HEK293 (cell line): ENCODE results near the gene FAM234A.

Source experiments
- CTCF ChIA-PET: fragments of 350-600 bp; formaldehyde crosslinking; extraction: SDS; loops from one replicate; lab custom pipeline; 2021; ENCODE audit warnings: antibody characterized with exemption; lab: Yijun Ruan, JAX
- POLR2A ChIA-PET: fragments of 300-600 bp; formaldehyde crosslinking; extraction: SDS; loops from one replicate; lab custom pipeline; 2020; ENCODE audit warnings: antibody characterized with exemption, inconsistent platforms; lab: Yijun Ruan, JAX
- H3K27ac ChIP-seq: fragments of 200-500 bp; sonication (Bioruptor generic); 2 replicates; pipeline ENCODE4 v1.5.1; 2014; ENCODE audit warnings: low read depth, low read length, control low read depth, inconsistent platforms; ENCODE audit errors: extremely low read depth
- H3K36me3 ChIP-seq, 2 experiments: fragments of 200-500 bp in 1 of 2; sonication (Bioruptor generic) in 1 of 2; 1 replicate in 1 of 2; 2 replicates in 1 of 2; pipeline ENCODE4 v1.5.1; 2014 to 2017; ENCODE audit warnings: inconsistent platforms in 2 of 2, low read length in 2 of 2; ENCODE audit not compliant: control insufficient read depth in 2 of 2, insufficient read depth in 1 of 2
- H3K4me1 ChIP-seq: fragments of 200-500 bp; sonication (Bioruptor generic); 2 replicates; pipeline ENCODE4 v1.5.1; 2014; ENCODE audit warnings: mild to moderate bottlenecking, low read length, inconsistent platforms; ENCODE audit not compliant: control insufficient read depth, insufficient read depth
- H3K4me3 ChIP-seq: 2 replicates; pipeline ENCODE4 v1.5.1; 2011; ENCODE audit warnings: low read depth, mild to moderate bottlenecking, control low read depth, low read length, moderate library complexity
- H3K9me3 ChIP-seq: fragments of 200-500 bp; sonication (Bioruptor generic); 2 replicates; pipeline ENCODE4 v1.5.1; 2014; ENCODE audit warnings: low read depth, low read length, inconsistent platforms; ENCODE audit not compliant: control insufficient read depth, insufficient read depth
- GLIS1 ChIP-seq: fragments of 450-650 bp; formaldehyde crosslinking; IDR thresholded peaks from 2 replicates; pipeline ENCODE4 v1.5.1; 2016; ENCODE audit warnings: missing biosample characterization, missing genetic modification characterization
- MEIS1 ChIP-seq: sonication (generic); formaldehyde crosslinking; IDR thresholded peaks from 2 replicates; pipeline ENCODE4 v1.8.1; 2022; ENCODE audit warnings: missing genetic modification reagents, mild to moderate bottlenecking, borderline replicate concordance
- SP2 ChIP-seq: fragments of 450-650 bp; formaldehyde crosslinking; IDR thresholded peaks from 2 replicates; pipeline ENCODE4 v1.5.1; 2016; ENCODE audit warnings: missing biosample characterization, missing genetic modification characterization
- ZBTB21 ChIP-seq: fragments of 450-650 bp; formaldehyde crosslinking; IDR thresholded peaks from 2 replicates; pipeline ENCODE4 v1.5.1; 2017; ENCODE audit warnings: missing biosample characterization, missing genetic modification characterization
- ZNF169 ChIP-seq: fragments of 450-650 bp; formaldehyde crosslinking; IDR thresholded peaks from 2 replicates; pipeline ENCODE4 v1.5.1; 2016; ENCODE audit warnings: missing biosample characterization, missing genetic modification characterization
- ZNF394 ChIP-seq: fragments of 450-650 bp; formaldehyde crosslinking; IDR thresholded peaks from 2 replicates; pipeline ENCODE4 v1.5.1; 2016; ENCODE audit warnings: missing biosample characterization, missing genetic modification characterization, mild to moderate bottlenecking, moderate library complexity, borderline replicate concordance
- ZNF501 ChIP-seq: fragments of 450-650 bp; formaldehyde crosslinking; IDR thresholded peaks from 2 replicates; pipeline ENCODE4 v1.5.1; 2016; ENCODE audit warnings: missing biosample characterization, missing genetic modification characterization
- ZNF549 ChIP-seq: fragments of 450-650 bp; IDR thresholded peaks from 2 replicates; pipeline ENCODE4 v1.5.1; 2018; ENCODE audit warnings: missing biosample characterization, missing genetic modification characterization, mild to moderate bottlenecking, inconsistent platforms, moderate library complexity
- TF ChIP-seq, protein P1 (sequence below): fragments of 450-650 bp; IDR thresholded peaks from 2 replicates; pipeline ENCODE4 v1.5.1; 2018; ENCODE audit warnings: missing biosample characterization, mild to moderate bottlenecking, missing genetic modification characterization
- TF ChIP-seq, protein P2 (sequence below): fragments of 450-650 bp; formaldehyde crosslinking; IDR thresholded peaks from 2 replicates; pipeline ENCODE4 v1.5.1; 2016; ENCODE audit warnings: missing biosample characterization, missing genetic modification characterization
- TF ChIP-seq, protein P3 (sequence below): fragments of 450-650 bp; formaldehyde crosslinking; conservative IDR thresholded peaks from 2 replicates; pipeline ENCODE4 v1.5.1; 2016; ENCODE audit warnings: low read depth, missing biosample characterization, missing genetic modification characterization
- TF ChIP-seq, protein P4 (sequence below): fragments of 450-650 bp; formaldehyde crosslinking; IDR thresholded peaks from 2 replicates; pipeline ENCODE4 v1.5.1; 2016; ENCODE audit warnings: missing biosample characterization, missing genetic modification characterization
- TF ChIP-seq, protein P5 (sequence below): fragments of 450-650 bp; formaldehyde crosslinking; IDR thresholded peaks from 2 replicates; pipeline ENCODE4 v1.5.1; 2016; ENCODE audit warnings: missing biosample characterization, missing genetic modification characterization

FAM234A gene

DNA sequence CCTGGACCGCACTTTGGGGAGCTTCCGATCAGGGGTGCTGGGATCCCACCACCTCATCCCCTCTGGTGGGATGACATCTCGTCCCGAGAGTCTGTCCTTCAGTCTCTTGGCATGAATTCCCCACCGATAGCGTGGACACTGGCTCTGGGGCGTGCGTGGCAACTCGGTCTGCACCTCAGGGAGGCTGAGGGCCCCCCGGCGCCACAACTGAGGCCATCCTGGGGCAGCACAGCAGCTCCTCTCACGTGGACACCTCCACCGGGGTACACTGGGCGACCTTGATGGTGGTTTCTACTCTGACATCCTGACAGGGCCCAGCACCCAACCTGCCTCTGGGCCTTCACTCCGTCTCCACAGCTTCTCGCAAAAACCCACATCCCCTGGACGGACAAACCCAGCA is 56.9 kb downstream of the FAM234A start (continued):
- TF ChIP-seq SP2 (tag by site-specific recombination) (no peak), MEIS1 (no peak), ZNF169 (tag by site-specific recombination) (no peak)
- TF ChIP-seq, protein P1, sequence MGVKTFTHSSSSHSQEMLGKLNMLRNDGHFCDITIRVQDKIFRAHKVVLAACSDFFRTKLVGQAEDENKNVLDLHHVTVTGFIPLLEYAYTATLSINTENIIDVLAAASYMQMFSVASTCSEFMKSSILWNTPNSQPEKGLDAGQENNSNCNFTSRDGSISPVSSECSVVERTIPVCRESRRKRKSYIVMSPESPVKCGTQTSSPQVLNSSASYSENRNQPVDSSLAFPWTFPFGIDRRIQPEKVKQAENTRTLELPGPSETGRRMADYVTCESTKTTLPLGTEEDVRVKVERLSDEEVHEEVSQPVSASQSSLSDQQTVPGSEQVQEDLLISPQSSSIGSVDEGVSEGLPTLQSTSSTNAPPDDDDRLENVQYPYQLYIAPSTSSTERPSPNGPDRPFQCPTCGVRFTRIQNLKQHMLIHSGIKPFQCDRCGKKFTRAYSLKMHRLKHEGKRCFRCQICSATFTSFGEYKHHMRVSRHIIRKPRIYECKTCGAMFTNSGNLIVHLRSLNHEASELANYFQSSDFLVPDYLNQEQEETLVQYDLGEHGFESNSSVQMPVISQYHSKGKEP, result no peak

DNA sequence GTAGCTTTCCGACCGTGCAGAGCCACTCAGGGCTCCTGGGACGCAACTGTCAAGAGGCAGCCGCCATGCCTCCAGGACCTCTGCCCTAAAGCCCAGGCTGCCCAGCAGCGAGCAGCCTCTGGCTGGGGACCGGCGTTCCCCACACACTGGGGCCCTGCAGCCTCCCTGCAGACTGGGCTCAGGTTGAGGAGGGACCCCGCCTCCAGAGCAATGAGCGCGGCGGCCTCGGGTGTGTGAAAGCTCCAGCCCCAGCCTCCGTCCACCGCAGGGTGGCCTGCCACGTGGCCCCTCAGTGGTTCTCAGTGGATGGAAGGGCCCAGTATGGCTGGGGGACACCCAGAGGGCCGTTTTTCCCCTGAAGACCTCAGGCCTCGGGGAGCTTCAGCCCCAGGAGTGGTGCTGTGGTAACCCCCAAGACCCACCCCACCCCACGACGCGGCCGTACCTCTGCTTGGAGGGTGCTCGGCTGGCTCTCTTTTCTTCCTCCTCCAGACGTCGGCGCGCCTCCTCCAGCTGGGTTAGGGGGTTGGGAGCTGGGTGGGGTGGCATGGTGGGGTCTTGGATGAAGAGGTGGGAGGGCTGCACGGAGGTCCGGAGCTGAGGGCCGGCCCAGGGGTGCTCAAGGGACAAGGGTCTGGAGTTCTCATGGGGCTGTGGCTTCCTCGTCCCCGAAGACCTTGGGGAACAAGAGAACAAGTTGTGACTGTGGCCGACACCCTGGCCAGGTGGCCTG is 58.6 kb downstream of the FAM234A start:
- ChIA-PET CTCF (interaction anchor here (0.6 to 0.7 kb wide), 2 partner anchors 46 to 194 kb away, joined by 3 to 4 read pairs; no protein-coding TSS in a partner anchor), POLR2A (no interaction called here)
- no peak overlapping the region for H3K27ac ChIP-seq
- H3K9me3 ChIP-seq, result no peaks in the 10 kb centered on the region
- H3K36me3 ChIP-seq, result peaks cover 0 to 70% of the 10 kb centered on the region in 2 experiments; a peak in 2 of 3 replicates
- no peak for TF ChIP-seq ZNF394 (tag by site-specific recombination)
- TF ChIP-seq, protein P2, sequence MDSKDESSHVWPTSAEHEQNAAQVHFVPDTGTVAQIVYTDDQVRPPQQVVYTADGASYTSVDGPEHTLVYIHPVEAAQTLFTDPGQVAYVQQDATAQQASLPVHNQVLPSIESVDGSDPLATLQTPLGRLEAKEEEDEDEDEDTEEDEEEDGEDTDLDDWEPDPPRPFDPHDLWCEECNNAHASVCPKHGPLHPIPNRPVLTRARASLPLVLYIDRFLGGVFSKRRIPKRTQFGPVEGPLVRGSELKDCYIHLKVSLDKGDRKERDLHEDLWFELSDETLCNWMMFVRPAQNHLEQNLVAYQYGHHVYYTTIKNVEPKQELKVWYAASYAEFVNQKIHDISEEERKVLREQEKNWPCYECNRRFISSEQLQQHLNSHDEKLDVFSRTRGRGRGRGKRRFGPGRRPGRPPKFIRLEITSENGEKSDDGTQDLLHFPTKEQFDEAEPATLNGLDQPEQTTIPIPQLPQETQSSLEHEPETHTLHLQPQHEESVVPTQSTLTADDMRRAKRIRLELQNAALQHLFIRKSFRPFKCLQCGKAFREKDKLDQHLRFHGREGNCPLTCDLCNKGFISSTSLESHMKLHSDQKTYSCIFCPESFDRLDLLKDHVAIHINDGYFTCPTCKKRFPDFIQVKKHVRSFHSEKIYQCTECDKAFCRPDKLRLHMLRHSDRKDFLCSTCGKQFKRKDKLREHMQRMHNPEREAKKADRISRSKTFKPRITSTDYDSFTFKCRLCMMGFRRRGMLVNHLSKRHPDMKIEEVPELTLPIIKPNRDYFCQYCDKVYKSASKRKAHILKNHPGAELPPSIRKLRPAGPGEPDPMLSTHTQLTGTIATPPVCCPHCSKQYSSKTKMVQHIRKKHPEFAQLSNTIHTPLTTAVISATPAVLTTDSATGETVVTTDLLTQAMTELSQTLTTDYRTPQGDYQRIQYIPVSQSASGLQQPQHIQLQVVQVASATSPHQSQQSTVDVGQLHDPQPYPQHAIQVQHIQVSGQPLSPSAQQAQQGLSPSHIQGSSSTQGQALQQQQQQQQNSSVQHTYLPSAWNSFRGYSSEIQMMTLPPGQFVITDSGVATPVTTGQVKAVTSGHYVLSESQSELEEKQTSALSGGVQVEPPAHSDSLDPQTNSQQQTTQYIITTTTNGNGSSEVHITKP, result no peak
- no peak for TF ChIP-seq ZNF549 (tag by site-specific recombination)
- no peak for TF ChIP-seq GLIS1 (tag by site-specific recombination)
- TF ChIP-seq, protein P3, sequence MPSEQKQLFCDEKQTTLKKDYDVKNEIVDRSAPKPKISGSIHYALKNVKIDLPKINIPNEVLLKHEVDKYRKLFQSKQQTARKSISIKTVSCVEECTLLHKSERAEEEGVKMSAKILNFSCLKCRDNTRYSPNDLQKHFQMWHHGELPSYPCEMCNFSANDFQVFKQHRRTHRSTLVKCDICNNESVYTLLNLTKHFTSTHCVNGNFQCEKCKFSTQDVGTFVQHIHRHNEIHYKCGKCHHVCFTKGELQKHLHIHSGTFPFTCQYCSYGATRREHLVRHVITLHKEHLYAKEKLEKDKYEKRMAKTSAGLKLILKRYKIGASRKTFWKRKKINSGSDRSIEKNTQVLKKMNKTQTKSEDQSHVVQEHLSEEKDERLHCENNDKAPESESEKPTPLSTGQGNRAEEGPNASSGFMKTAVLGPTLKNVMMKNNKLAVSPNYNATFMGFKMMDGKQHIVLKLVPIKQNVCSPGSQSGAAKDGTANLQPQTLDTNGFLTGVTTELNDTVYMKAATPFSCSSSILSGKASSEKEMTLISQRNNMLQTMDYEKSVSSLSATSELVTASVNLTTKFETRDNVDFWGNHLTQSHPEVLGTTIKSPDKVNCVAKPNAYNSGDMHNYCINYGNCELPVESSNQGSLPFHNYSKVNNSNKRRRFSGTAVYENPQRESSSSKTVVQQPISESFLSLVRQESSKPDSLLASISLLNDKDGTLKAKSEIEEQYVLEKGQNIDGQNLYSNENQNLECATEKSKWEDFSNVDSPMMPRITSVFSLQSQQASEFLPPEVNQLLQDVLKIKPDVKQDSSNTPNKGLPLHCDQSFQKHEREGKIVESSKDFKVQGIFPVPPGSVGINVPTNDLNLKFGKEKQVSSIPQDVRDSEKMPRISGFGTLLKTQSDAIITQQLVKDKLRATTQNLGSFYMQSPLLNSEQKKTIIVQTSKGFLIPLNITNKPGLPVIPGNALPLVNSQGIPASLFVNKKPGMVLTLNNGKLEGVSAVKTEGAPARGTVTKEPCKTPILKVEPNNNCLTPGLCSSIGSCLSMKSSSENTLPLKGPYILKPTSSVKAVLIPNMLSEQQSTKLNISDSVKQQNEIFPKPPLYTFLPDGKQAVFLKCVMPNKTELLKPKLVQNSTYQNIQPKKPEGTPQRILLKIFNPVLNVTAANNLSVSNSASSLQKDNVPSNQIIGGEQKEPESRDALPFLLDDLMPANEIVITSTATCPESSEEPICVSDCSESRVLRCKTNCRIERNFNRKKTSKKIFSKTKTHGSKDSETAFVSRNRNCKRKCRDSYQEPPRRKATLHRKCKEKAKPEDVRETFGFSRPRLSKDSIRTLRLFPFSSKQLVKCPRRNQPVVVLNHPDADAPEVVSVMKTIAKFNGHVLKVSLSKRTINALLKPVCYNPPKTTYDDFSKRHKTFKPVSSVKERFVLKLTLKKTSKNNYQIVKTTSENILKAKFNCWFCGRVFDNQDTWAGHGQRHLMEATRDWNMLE (tag by site-specific recombination), result no peak
- TF ChIP-seq ZBTB21 (tag by site-specific recombination), result no peak
- TF ChIP-seq ZNF501 (tag by site-specific recombination), result no peak
- TF ChIP-seq, protein P4, sequence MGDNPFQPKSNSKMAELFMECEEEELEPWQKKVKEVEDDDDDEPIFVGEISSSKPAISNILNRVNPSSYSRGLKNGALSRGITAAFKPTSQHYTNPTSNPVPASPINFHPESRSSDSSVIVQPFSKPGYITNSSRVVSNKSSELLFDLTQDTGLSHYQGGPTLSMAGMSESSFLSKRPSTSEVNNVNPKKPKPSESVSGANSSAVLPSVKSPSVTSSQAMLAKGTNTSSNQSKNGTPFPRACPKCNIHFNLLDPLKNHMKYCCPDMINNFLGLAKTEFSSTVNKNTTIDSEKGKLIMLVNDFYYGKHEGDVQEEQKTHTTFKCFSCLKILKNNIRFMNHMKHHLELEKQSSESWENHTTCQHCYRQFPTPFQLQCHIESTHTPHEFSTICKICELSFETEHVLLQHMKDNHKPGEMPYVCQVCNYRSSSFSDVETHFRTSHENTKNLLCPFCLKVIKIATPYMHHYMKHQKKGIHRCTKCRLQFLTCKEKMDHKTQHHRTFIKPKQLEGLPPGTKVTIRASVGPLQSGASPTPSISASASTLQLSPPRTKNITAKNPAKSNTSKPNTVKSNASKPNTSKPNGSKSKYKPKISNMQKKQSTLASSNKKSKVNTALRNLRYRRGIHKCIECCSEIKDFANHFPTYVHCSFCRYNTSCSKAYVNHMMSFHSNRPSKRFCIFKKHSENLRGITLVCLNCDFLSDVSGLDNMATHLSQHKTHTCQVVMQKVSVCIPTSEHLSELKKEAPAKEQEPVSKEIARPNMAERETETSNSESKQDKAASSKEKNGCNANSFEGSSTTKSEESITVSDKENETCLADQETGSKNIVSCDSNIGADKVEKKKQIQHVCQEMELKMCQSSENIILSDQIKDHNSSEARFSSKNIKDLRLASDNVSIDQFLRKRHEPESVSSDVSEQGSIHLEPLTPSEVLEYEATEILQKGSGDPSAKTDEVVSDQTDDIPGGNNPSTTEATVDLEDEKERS (tag by site-specific recombination), result no peak
- TF ChIP-seq, protein P5, sequence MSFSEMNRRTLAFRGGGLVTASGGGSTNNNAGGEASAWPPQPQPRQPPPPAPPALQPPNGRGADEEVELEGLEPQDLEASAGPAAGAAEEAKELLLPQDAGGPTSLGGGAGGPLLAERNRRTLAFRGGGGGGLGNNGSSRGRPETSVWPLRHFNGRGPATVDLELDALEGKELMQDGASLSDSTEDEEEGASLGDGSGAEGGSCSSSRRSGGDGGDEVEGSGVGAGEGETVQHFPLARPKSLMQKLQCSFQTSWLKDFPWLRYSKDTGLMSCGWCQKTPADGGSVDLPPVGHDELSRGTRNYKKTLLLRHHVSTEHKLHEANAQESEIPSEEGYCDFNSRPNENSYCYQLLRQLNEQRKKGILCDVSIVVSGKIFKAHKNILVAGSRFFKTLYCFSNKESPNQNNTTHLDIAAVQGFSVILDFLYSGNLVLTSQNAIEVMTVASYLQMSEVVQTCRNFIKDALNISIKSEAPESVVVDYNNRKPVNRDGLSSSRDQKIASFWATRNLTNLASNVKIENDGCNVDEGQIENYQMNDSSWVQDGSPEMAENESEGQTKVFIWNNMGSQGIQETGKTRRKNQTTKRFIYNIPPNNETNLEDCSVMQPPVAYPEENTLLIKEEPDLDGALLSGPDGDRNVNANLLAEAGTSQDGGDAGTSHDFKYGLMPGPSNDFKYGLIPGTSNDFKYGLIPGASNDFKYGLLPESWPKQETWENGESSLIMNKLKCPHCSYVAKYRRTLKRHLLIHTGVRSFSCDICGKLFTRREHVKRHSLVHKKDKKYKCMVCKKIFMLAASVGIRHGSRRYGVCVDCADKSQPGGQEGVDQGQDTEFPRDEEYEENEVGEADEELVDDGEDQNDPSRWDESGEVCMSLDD (tag by site-specific recombination), result no peak
- H3K4me1 ChIP-seq, result no peaks in the 10 kb centered on the region
- H3K4me3 ChIP-seq, result no peak overlapping the region
